UCSD-AML1 (cell line): ENCODE data around the gene IGFBP3.

ENCODE experiments used
- DNase-seq: peaks from one replicate; lab custom pipeline; 2025; ENCODE audit not compliant: unreplicated experiment; lab: John Stamatoyannopoulos, UW

Gene IGFBP3

GRCh38 chr7:45893374-45893995 is 27.6 kb downstream of the IGFBP3 start:
- no peak for DNase-seq

GRCh38 chr7:45892407-45893035 is 28.6 kb downstream of the IGFBP3 start:
- no peak for DNase-seq

GRCh38 chr7:45891462-45892402 is 29.3 kb downstream of the IGFBP3 start:
- no peak for DNase-seq

DNA sequence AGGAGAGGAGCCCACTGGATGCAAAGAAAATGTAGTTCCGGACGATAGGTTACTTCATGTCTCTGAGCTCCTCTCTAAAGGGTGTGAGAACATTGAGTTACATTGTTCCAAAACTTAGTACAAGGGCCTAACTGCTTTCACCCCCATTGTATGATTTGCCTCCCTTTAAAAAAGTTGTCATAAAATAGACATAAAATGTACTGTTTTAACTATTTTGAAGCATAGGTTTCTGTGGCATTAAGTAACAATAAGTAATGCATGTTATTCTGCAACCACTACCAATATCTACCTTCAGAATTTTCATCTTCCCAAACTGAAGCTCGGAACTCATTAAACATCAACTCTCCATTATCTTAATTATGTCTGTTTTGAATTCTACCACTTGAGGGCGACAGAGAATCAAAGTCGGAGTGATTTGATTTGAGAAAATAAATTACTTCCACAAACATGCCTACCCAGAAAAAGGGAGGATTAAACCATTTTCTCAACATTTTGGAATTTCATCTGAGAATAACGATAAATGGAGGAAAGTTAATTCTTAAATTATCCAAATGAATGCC is 30.1 kb downstream of the IGFBP3 start:
- no peak for DNase-seq

DNA sequence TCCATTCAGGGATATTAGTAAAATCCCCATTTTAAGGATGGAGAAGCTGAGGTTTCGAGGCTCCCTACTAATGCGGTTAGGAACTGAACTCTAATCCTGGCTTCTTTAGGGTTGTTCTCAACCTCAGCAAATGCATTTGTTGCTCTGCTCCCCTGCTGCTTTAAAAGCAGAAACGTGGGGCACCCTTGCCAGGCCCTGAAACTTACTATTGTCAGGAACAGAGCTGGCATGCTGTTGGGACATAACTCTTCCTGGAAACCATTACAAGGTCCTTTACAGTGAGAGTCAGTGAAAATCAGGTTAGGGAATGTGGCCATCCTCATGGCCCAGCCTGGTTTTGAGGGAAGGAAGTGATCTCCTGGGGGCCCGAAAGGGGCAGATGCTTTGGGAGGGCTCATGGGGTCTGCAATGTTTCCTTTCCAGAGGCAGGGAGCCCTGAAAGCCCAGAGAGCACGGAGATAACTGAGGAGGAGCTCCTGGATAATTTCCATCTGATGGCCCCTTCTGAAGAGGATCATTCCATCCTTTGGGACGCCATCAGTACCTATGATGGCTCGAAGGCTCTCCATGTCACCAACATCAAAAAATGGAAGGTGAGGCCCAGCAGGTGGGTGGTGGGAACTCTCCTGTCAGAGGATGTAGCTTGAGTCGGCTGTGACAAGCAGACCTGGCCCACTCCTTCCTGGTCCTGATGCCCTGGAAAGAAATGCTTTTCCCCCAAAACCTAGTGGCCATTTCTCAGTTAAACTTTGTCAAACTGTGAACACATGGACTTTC is 30.8 kb downstream of the IGFBP3 start:
- DNase-seq: no peak

DNA sequence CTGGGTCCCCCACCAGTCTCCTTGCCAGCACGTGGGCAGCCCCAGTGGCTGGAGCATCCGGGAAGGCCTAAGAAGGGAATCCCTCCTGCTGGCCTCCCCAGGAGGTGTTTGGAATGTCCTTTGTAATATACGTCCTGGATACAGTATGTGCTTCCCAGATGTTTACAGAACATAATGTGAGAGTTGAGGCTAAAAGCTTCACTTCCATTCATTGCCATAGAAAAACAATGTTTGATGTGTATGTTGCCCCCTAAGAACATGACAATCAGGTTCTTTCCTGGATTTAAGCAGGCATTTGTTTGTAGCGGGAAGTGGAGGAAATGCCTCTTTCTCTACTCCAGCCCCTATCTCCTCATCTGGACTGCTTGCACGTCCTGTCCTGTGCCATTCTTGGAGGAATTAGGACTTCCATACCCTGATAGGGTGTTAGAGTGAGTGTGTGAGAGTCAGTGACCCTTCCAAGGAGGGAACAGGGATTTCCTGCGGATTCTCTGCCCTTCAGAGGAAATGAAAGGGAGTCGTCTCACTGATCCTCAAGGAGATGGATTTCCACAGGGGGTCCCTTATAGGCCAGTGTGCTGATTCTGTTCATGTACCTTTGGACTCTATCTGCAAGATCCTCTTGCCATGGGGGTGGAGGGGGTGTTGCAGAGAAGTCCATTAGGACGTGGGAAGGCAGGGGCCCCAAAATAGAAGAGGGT is 31.6 kb downstream of the IGFBP3 start:
- DNase-seq: no peak

GRCh38 chr7:45888993-45889366 is 32.1 kb downstream of the IGFBP3 start:
- DNase-seq: no peak

DNA sequence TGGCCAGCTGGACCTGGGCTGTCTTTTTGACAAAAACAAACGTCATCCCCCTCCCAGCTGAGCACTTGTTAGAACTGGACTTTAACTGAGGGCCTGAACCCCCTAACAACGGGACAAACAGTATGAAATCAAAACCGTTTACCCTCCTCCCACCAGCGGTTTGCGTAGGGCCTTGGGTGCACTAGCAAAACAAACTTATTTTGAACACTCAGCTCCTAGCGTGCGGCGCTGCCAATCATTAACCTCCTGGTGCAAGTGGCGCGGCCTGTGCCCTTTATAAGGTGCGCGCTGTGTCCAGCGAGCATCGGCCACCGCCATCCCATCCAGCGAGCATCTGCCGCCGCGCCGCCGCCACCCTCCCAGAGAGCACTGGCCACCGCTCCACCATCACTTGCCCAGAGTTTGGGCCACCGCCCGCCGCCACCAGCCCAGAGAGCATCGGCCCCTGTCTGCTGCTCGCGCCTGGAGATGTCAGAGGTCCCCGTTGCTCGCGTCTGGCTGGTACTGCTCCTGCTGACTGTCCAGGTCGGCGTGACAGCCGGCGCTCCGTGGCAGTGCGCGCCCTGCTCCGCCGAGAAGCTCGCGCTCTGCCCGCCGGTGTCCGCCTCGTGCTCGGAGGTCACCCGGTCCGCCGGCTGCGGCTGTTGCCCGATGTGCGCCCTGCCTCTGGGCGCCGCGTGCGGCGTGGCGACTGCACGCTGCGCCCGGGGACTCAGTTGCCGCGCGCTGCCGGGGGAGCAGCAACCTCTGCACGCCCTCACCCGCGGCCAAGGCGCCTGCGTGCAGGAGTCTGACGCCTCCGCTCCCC is 32.7 kb downstream of the IGFBP3 start, which contains the start of gene IGFBP1:
Gene IGFBP1, plus strand, starts transcription at position 304 of the 808 bp plus-strand sequence. Its CDS starts 165 bp downstream, at position 469.
- DNase-seq: no peak

DNA sequence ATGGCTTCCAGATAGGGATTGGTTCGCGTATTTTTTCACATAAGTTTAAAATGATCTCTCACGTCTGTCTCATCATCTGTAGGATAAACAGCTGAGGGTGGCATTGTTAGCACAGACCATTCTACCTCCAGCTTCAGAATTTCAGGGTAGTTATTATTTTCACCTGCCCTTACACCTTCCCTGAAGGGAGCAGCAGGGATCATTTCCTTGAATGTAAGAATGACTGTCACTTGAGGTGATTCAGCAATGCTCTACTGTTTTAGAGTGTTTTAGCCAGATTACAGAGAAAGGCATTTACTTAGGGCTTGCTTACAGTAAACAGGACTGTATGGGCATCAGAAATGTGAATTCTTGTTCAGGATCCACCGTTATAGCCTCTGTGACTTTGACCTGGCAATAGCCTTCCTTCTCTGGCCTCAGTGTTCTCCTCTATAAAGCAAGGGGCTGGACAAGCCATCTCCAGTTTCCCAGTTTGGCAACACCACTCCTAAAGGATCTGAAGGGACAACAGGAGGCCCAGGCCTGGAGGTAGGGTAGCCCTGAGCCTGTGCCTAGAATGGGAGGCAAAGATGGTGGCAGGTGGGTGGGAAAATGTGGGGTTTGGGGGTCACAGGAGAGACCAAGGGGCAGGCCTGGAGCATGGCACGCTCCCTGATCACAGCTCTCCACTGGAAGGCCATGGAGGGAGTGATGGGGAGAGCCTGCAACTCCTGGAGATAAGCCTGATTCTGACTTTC is 34.0 kb downstream of the IGFBP3 start:
- no peak for DNase-seq

DNA sequence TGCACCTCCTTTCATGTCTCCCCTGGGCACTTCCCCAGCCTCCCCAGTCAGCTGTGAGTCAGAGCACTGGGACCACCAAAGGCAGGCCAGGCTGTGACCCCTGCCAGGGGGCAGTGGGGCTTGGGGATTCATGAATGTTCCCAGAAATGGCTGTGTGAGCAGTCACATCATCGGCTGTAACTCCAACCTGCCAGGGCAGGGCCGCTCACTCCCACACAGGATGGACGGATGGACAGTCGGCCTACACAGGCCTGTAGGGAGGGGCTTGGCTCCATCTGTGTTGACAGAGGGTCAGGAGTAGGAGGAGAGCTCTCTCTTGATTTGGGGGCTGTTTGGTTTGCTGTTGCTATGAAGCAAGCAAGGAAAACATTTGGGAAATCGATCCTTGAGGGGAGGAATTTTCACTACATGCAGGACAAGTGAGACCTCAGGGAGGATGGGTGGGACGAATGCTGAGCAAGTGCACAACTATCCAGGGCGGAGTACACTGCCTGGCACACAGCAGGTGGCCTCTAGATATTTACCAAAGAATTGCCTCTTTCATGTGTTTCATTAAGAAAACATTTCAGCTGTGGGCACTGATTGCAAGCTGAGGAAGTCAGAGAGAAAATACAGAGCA is 35.7 kb downstream of the IGFBP3 start:
- no peak for DNase-seq

DNA sequence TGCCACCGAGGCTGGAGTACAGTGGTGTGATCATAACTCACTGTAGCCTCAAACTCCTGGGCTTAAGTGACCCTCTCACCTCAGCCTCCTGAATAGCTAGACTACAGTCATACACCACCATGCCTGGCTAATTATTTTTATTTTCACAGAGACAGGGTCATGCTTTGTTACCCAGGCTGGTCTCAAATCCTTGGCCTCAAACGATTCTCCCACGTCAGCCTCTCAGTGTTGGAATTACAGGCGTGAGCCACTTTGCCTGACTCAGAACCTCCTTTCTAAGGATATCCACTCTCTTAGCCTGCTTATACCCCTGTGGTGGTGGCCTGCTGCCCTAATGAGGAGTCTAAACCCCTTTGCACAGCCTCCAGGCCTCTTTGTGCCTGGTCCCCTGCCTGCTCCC is 36.9 kb downstream of the IGFBP3 start:
- DNase-seq: no peak

DNA sequence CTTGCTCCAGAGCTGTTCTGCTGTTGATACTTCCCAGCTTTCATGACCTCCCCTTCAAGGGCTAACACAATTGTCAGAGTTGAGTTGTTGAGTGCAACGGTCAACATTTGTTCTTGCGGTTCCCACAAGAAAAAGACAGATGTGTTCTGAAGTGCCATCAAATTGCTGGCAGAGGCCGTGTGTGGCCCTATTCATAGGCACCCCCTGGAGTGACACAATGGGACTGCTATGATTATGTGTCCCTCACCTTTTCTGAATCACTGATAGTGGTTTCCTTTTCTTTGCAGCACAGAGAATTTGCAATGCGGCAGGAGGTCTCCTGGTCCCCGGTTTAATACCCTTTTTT is 38.6 kb downstream of the IGFBP3 start:
- DNase-seq: no peak

DNA sequence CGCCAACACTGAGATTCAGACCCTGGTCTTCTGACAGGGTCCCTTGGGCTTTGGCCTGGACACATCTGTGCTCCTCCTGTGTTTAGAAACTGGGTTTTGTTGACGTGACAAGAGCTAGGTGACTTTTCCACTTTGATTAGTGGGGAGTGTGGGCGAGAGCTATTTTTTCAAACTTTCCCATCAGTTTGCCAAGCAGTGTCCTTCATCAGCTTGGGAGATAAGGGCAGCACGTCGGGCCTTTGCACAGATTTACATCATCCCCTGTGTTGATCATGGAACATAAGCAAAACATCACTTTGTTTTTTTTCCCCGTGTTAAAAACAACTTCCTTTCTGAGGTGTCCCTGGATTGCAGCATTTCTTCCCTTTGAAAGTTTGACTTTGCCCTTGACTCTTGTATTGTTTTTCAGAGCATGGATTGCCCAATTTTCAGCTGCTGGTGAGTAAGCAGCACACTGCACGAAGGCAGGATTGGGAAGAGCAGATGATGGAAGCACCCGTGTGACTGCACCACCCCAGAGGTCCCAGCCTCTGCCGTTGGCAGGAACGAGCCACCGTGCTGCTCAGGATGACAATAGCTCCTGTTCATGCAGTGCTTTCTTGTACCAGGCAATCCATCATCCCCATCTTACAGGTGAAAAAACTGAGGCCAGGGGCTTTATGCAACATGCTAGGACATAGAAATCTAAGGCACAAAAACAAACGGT is 39.2 kb downstream of the IGFBP3 start:
- no peak for DNase-seq

DNA sequence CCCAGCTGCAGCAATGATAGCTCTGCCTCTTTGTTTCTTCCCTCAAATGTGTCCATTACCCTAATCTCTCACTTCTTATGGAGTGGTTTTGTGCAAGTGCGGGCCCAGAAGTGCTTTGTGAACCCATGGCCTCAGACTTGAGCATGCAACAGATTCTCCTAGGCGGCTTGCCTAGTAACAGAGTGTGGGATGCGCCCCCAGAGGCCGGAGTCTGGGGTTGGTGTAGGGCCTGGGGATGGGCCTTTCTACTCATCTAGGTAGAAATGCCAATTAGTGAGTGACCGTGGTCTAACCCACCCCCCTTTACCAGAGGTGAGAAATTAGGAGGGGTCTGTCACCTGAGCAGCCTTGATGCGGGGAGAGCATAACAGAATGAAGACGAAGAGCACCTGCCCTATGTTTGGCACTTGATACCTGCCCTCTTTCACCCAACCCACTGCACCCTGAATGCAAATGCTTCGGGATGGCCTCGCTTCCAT is 39.8 kb downstream of the IGFBP3 start:
- DNase-seq: no peak

- DNase-seq: no peak
These were observed 40.6 kb downstream of the IGFBP3 start for GRCh38 chr7:45880433-45880860.

DNA sequence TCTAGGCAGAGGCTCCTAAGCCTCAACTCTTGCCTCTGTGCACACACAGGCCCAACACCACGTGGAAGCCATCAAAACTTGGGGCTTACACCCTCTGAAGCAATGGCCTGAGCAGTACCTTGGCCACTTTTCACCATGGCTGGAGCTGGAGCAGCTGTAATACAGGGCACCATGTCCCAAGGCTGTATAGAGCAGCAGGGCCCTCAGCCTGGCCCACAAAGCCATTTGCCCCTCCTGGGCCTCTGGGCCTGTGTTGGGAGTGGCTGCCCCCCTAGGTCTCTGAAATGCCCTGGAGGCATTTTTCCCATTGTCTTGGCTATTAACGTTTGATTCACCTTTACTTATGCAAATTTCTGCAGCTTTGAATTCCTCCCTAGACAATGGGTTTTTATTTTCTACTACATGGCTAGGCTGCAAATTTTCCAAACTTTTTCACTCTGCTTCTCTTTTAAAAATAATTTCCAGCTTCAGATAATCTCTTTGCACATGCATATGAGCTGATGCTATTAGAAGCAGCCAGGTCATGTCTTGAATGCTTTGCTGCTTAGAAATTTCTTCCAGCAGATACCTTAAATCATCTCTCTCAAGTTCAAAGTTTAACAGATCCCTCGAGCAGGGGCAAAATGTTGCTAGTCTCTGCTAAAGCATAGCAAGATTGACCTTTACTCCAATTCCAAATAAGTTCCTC is 42.5 kb downstream of the IGFBP3 start:
- DNase-seq: no peak

GRCh38 chr7:45876519-45876918 is 44.6 kb downstream of the IGFBP3 start:
- no peak for DNase-seq
